Measurements from ENCODE around the gene DCTN1.

DCTN1 gene

DNA sequence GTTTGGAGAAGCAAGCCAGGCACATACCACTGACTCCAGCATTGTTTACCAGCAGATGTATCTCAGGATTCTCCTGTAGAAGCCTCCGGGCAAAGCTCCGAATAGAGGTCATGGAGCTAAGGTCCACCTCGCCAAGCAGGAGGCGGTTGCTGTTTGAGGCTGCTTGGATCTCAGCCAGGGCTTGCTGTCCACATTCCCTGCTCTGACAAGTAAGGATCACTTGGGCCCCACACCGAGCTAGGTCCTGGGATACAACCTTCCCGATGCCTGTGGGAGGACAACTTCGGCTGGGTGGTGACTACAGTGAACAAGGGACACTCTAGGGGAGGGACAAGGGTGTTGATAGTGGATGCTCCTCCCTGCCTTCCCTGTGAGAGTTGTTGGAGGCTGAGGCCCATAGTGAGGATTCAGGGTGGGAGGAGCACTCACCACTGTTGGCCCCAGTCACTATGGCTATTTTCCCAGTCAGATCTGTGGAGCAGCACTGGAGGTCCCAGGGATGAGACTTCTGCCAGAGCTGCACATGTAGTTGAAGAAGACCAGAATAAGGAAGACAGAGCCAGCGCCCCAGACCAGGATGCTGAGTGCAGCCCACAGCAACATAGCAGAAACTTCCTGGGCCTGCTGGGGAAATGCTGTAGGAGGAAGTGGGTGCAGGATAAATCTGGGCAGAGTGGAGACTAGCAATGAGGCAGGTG lies 33.0 kb upstream of the DCTN1 start:
- DNase-seq: no peak

DNA sequence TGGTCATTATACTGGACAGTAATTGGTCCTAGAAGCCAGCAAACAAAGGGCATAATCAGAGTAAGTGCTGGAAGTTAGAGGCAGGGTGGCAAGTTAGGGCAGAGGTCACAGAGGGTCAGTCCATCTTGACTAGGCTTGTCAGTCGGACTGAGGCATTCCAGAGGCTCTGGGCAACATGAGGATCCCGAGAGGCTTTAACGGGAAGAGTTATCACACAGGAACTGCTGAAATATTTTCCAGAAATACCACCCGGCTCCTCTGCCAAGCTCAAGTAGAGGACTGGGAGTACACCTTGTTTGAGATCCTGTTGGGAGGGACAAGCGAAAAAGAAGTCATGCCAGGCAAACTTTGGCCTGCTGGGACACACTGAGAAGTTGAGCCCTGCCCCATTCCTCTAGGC lies 27.6 kb upstream of the DCTN1 start:
- no peak for DNase-seq

DNA sequence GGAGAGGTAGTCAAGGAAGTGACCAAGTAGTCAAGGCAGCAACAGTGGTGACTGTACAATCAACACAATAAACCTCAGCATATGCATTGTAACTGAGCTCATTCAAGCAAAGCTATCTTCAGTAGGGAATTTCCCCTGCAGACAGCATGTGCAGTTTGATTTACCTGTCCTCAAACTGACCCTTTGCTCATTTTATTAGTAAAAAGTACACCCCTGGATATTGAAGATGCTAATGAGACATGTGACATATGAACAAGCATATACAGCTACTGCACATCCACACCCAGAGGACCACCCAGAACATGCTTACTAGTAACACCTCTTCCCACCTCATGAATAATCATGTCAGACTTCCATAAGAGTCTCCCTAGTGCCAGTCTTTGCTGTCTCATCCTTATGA lies 25.9 kb upstream of the DCTN1 start:
- DNase-seq: no peak

DNA sequence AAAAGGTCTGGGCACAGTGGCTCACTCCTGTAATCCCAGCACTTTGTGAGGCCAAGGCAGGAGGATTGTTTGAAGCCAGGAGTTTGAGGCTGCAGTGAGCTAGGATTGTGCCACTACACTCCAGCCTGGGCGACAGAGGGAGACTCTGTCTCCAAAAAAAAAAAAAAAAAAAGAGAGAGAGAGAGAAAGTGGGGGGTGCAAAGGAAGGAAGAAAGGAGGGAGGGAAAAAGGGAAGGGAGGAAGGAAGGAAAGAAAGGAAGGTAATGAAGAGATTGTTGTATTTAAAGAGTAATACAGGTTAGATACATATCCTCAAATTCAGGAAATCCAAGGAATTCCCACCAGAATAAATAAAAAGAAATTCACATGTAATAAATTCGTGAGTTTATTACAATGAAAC lies 21.8 kb upstream of the DCTN1 start:
- no peak for DNase-seq

DNA sequence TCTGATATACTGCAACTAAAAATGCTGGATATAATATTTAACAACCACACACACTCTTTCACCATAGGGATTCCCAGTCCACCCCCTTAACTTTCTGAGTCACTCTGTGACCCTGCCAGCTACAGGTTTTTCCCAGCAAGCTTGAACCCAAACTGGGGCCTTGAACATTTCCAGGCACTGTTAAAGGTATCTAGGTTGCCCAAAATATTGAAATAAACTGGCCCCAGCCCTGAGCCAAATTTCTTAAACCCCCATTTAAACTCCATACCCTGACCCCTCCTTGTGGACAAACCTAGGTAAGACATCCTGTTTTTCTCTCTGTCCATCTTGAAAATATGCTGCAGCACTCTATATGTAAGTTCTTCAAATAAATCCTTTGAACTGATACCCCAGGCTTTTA lies 19.7 kb upstream of the DCTN1 start:
- DNase-seq: no peak

DNA sequence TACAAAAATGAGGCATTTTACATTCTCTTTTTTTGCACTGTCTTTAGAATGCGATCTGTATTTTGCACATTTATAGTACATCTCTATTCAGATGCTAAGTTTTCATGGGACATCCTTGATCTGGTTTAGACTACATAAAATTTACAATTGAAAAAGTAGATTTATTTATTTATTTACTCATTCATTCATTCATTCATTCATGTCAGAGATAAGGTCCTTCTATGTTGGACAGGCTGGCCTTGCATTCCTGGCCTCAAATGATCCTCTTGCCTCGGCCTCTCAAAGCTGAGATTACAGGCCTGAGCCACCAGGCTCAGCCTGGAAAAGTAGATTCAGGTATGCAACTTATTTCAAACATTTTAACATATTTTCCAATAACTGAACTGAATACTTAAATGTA lies 16.0 kb upstream of the DCTN1 start:
- no peak for DNase-seq

DNA sequence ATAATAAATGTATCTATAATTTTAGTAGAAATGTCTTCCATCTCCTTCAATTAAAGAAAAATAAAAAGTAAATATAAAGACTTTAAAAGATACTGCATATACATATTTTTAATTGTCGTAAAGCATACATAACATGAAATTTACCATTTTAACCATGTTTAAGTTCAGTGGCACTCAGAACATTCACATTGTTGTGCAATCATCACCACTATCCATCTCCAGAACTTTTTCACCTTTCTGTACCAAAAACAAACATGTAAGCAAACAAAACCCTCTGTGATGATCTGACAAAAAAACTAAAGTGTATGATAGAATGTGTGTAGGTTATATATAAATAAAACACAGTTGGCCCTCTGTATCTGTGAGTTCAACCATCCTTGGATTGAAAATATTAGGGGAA lies 13.4 kb upstream of the DCTN1 start:
- DNase-seq: no peak

DNA sequence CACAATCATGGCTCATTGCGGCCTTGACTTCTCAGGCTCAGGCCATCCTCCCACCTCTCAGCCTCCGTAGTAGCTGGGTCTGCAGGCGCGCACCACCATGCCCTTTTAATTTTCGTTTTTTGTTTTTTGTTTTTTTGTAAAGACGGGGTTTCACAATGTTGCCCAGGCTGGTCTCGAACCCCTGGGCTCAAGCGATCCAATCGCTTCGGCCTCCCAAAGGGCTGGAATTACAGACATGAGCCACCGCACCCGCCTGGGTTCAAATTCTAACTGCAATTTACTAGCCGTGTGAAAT lies 12.3 kb upstream of the DCTN1 start:
- DNase-seq: no peak

DNA sequence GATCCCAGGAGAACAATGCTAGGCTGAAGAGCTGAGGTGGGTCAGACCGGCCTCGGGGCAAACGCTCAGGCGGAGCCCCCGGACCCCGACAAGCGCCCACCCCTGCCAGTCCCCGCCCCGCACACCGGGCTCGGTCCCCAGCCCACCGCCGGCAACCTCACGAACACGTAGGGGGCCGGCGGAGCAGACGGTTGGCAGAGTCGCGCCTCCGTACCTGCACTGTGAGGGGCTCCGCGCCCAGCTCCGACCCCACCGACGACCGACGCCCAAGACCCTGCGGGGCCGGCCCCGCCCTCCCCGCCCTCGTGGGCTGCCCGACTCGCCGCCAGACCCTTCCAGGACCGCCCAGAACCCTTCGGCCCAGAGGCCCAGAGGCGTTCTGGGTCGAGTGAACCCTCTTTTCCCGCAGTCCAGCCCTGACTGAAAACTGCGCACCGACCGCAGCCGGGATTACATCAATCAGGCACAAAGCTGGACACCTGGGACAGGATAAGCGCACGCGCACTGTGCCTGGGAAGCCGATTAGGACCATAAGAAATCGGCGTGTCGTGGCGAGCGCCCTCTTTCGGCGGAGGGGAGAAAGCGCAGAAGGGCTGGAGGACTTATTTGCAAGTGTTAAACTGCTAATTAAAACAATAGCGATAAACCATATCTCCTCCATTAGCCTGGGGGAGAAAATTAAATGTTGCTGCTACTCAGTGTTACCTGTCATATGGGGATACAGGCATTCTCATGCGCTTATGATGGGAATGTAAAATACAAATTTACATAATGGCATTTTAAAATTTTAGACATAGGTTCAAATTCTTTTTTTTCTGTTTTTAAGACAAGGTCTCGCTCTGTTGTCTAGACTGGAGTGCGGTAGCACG lies 11.7 kb upstream of the DCTN1 start:
- DNase-seq: peak; percentile 98 to 99

DNA sequence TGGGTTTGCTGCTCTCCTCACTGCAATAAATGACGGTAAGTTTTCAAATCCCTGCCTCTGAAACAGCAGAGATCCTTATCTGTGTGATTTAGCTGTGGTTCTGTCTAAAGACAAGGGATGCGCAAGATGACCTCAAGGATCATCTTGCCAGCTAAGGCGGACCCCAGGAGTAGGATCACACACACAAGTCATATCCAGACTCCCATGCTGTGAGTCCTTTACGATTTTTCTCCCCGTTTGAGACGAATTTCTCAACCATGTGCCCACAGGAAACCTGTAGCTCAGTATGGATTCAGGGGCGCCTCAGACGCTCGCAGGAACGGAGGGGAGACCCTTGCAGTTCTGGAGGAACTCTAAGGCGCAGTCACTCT lies 11.1 kb upstream of the DCTN1 start:
- DNase-seq: no peak

DNA sequence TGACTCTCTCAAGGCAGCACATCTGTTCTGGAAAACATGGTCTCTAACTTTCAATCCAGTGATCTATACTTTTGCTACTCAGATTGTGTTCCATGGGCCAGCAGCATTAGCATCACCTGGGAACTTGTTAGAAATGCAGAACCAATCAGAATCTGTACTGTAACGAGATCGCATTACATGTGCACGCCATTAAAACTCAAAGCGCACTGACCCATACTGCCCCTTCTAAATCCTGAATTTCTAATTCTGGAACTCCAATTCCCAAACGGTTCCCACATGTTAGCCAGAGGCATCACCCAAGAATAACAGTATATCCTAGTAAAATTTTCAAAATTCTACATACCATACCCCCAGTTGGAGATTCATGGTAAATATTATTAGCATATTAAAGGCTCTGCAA lies 10.5 kb upstream of the DCTN1 start:
- no peak for DNase-seq

DNA sequence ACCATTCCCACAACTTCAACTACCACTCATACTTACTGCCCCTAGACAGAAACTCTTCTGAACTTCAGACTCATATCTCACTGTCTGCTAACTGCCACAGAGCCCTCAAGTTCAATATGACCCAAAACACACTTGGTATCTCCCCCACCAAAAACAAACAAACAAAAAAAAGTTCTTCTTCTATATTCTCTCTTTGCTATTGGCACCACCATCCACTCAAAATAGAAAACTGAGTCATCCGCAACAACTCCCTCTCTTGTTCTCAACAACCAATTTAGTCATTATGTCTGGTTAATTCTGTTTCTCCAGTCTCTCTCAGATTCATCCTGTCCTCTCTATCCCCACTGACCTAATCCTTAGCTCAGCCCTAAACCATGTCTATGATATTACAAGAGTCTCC lies 7.2 kb upstream of the DCTN1 start:
- no peak for DNase-seq

DNA sequence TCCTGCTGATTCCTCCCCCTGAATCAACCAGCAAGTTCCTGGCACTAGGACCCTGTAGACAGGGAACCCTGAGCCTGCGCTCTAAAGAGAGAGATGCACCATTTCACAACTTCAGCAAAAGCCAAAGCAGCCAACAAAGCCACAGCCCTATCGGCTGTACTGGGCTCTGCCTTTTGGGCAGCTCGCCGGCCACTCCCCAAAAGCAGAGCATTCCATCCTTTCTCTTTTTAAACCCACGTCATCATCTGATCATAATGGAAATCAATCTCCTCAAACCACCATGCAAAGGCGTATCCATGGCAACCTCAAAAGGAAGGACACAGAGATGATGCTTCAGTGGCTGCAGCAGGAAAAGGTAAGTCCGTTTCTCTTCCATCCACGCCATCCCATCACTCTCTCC lies 5.3 kb upstream of the DCTN1 start:
- DNase-seq: no peak

DNA sequence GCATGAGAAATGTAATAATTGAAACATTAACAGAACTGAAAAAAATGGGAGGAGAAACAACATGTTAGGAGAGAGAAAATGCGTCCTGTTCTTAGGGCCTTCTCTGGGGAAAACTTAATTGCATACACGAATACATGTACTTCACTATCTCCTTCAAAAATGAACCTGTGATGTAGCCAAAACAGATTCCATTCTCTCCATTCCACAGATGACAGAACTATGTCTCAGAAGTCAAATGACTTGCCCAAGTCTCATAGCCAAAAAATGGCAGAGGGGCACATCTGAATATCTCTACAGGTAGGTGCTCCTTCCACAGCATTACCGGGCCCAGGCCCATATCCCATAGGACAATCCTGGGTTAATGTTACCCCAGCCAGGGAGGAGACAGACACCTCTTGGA lies 3.9 kb upstream of the DCTN1 start:
- DNase-seq: no peak

DNA sequence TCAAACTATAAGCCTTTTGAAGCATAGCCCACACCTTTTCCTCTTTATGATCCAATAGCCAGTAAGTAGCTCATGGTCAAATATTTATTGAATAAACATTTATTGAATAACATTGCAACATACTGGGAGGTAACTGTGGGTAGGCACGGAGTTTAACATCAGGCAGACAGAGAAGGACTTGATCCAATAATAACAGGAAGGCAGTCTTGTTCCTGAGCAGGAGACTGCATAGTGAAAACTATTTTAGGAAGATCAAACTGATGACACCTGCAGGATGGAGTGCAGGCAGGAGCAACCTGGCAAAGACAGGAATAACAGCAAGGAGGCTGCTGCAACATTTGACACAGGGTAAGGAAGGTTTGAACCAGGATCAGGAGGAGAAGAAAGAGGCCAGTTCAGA lies 3.1 kb upstream of the DCTN1 start:
- no peak for DNase-seq

DNA sequence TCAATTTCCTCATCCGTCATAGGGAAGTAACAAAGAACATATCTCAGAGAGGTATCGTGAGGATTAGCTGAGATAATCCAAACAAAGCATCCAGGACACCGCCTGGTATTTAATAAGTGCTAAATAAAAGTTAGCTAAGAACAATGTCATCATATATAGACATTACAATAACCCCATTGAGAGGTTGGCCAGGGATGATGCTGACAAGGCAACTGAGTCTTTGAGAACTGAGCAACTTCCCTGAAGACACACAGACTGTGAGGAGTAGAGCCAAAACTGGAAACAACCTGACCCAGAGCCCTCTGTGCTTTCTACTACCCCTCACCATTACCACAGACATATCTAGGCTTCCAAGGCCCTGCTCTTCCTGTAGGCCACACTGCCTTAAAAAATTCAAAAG lies 1.6 kb upstream of the DCTN1 start:
- DNase-seq: no peak

DNA sequence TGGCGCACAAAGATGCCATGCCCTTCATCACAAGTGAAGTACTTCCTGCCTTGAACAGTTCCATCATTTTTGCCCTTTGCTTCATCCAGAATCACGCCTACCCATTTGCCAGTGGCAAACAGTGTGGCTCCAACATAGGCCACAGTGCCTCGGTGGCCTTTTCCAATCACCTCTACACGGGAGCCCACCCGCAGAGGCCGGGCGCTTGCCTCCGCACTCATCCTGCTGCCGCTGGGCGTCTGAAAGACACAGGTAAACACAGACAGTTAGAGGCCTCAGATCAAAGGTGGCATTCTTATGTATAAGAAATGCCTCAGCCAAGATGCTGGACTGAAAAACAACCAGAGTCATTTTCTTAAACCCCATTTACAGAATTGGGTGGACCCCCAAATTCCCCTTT lies 2.1 kb downstream of the DCTN1 start:
- DNase-seq: no peak

DNA sequence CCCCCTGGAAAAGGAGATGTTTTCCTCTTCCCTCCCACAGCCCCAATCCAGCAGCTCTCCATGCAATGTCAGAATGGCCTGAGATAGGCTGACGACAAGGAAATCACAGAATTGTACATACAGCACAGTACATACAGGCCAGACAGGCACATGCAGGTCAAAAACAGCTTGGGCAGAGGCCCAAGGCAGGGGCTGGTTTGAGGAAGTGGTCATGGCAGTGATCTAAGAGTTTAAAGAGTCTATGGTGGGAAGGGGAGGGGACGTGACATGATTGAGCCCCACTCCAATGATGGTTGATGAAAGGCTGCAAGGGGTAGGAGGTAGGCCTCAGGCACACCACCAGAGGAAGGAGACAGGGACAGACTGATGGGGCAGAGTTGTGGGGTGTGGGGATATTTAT lies 4.3 kb downstream of the DCTN1 start:
- DNase-seq: no peak

DNA sequence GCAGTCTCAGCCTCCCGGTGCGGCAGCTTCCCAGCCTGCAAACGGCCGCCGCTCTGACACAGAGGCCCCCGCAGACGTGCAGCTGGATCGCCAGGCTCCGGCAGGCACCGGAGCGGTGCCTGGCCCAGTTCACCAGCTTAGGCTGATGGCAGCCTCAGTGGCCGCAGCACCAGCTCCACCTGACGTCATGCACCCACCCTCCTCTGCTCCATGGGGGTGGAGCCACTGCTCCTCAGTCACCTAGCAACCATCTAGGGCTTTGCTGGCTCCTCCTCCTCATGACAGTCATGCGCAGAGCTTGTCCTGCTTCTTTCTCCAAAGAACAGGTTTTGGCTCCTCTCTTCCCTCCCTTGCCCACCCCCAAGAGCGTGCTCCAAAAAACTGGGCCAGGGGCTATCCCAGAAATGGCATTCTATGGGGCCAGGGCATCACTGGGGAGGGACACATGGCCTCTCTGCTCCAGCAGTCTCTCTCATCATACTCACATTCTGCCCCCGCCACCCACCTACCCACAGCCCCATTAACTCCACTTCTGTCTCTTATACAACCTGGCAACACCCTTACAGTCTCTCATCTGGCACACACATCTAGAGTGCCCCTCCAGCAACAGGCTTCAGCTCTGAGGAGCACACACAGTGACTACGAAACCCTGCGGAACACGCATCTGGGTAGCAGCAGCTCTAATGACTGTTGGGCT lies 5.5 kb downstream of the DCTN1 start:
- DNase-seq: no peak

DNA sequence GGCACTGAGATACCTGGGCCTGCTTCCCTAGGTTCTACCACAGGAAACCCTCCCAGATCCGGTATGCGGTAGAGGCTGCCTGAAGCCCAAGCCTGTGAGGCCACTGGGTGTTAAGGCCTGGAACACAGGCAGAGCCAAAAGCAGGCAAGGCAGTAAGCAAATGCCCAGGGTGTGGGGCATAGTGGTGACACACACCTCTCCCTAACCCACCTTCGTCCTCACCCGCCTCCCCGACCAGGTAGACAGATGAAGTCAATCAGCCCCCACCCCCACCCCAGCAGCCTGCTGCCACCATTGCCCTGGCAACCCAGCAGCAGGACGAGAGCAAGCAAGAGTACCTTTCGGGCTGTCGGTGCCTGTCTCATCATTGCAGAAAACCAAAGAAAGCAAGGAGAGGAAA lies 6.1 kb downstream of the DCTN1 start:
- DNase-seq: no peak

DNA sequence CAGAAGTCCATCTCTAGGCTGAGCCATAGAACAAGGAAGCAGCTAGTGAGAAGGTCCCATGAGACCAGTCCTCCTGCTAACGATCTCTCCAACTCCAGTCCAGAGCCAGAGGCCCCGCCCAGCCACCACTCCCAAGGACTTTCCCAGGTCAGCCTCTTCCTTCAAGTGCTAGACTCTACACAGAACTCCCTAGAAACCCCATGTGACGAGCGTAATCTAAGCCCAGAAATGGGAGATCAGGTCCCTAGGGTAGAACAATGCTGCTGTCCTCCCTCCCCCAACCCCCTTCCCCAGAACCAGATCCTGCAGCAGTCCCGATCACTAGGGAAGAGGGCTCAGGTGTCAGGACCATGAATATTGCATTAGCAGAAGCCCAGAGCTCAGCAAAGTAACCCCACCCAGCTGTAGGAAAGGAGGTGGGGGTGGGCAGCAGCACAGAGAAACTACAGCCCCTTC lies 6.9 kb downstream of the DCTN1 start:
- DNase-seq: no peak

DNA sequence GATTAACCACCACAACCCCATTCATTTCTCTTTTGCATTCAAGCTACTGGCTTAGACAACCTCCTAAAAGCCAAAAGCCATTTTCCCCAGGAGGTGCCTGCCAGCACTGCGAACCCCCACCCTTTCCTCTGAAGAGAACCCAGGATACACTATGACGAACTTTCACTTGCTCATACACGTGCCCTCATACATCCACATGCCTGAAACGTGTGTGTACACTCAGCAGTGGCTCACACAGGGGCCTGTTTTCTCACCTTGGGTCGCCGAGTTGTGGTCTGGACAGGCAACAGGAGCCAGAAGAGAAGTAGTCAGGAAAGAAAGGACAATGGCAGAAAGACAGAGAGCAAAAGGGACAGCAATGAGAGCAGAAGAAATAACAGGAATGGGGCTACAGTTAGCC lies 7.4 kb downstream of the DCTN1 start:
- no peak for DNase-seq

DNA sequence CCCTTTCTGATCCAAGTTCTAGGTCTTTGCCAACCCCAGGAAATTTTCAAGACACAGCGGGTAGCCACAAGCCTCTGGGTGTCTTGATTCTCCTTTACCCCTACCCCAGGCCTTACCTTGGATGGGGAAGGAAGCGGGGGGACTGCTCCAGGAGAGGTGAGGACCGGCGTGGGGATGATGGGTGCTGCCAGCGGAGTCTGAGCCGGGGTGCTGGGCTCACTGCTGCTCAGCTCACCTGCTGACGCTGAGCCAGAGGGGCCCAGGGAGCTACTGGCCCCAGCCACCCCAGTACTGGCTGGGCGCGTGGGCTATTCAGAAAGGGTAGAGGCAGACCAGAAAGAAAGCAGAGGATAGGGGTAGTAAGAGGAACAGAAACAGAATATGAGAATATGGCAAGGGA lies 8.7 kb downstream of the DCTN1 start:
- no peak for DNase-seq

DNA sequence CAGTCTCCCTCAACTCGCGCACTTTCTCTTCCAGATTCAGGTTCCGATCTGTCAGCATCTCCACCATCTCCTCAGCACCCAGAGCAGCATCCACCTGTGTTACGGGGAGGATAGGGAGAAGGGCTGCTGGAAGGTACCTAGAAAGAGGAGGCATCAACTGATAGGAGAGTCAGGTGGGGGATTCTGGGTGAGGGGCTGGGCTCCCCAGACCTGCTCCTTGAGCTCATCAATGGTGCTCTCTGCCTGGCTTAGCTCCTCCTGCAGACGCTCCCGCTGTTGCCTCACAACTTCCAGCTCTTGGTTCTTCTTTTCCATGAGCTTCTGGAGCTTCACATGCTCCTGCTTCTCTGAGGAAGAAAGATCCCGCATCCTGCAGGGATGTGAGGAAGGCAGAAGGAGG lies 10.1 kb downstream of the DCTN1 start:
- DNase-seq: no peak

Measured in stimulated activated CD4-positive, alpha-beta T cell treated with anti-CD3 and anti-CD28 coated beads, Interleukin-2, amount 100 ng/mL, for 48 hours (primary cell).